SK-N-SH (cell line): ENCODE data around the gene UST. TPM values are rescaled to one million over a fixed set of nuclear protein-coding genes. Genes with fewer than 3 reads are reported as not detected.

ENCODE experiments used
- CTCF ChIA-PET: fragments of 300-600, 350-600 bp; formaldehyde crosslinking; extraction: SDS; loops from one replicate; lab custom pipeline; 2021; lab: Yijun Ruan, JAX
- POLR2A ChIA-PET: fragments of 350-600 bp; sonication (Branson Sonifier 250); formaldehyde crosslinking; extraction: SDS; loops from one replicate; lab custom pipeline; 2020; ENCODE audit warnings: antibody characterized with exemption, inconsistent platforms; lab: Yijun Ruan, JAX
- DNase-seq: peaks from one replicate; pipeline ENCODE4 v3.0.0; 2012
- H2AFZ ChIP-seq: fragments of 200-600 bp; sonication (generic); 2 replicates; pipeline ENCODE4 v1.8.1; 2016; ENCODE audit warnings: antibody characterized with exemption, mild to moderate bottlenecking, low read depth
- H3F3A ChIP-seq: fragments of 200-600 bp; sonication (generic); replicated peaks from 2 replicates; pipeline ENCODE3; 2016; ENCODE audit warnings: antibody characterized with exemption, mild to moderate bottlenecking; ENCODE audit not compliant: insufficient read depth
- H3K27ac ChIP-seq, 2 experiments: fragments of 200-500 bp in 1 of 2; fragments of 200-600 bp in 1 of 2; sonication (Bioruptor generic) in 1 of 2; sonication (generic), shearing (Covaris generic) in 1 of 2; 2 replicates each; pipeline versions ENCODE4 v1.5.1 to v1.6.1; 2014 to 2016; ENCODE audit warnings: low read depth in 2 of 2, inconsistent platforms in 1 of 2, low read length in 1 of 2, mild to moderate bottlenecking in 1 of 2, mixed read lengths in 1 of 2
- H3K27me3 ChIP-seq: fragments of 200-600 bp; sonication (generic), shearing (Covaris generic); 2 replicates; pipeline ENCODE4 v1.6.1; 2016; ENCODE audit warnings: mixed run types; ENCODE audit not compliant: insufficient read depth
- H3K36me3 ChIP-seq, 2 experiments: fragments of 200-500 bp in 1 of 2; fragments of 200-600 bp in 1 of 2; sonication (Bioruptor generic) in 1 of 2; sonication (generic) in 1 of 2; replicated peaks in 1 of 2; 2 replicates each; pipeline versions ENCODE3 to v1.5.1; 2014 to 2016; ENCODE audit warnings: low read length in 1 of 2, mild to moderate bottlenecking in 1 of 2; ENCODE audit not compliant: insufficient read depth in 2 of 2, control insufficient read depth in 1 of 2
- H3K4me1 ChIP-seq, 2 experiments: fragments of 200-500 bp in 1 of 2; fragments of 200-600 bp in 1 of 2; sonication (Bioruptor generic) in 1 of 2; sonication (generic), shearing (Covaris generic) in 1 of 2; 2 replicates each; pipeline versions ENCODE4 v1.5.1 to v1.6.1; 2014 to 2016; ENCODE audit warnings: low read depth in 1 of 2, low read length in 1 of 2, mixed run types in 1 of 2; ENCODE audit not compliant: insufficient read depth in 2 of 2, control insufficient read depth in 1 of 2
- H3K4me2 ChIP-seq: fragments of 200-600 bp; sonication (generic), shearing (Covaris generic); 2 replicates; pipeline ENCODE4 v1.6.1; 2017; ENCODE audit warnings: mixed run types
- H3K4me3 ChIP-seq, 2 experiments: fragments of 200-500 bp in 1 of 2; fragments of 200-600 bp in 1 of 2; sonication (Bioruptor generic) in 1 of 2; sonication (generic), shearing (Covaris generic) in 1 of 2; 2 replicates each; pipeline versions ENCODE4 v1.5.1 to v1.8.1; 2014 to 2016; ENCODE audit warnings: low read depth in 2 of 2, inconsistent platforms in 1 of 2, low read length in 1 of 2, mild to moderate bottlenecking in 1 of 2, mixed read lengths in 1 of 2, moderate library complexity in 1 of 2
- H3K79me2 ChIP-seq: fragments of 200-600 bp; sonication (generic); 2 replicates; pipeline ENCODE4 v1.8.1; 2017; ENCODE audit warnings: mild to moderate bottlenecking; ENCODE audit not compliant: insufficient read depth
- H3K9ac ChIP-seq: fragments of 200-600 bp; sonication (generic); 2 replicates; pipeline ENCODE4 v1.6.1; 2017; ENCODE audit warnings: mixed run types
- H3K9me2 ChIP-seq: fragments of 200-600 bp; sonication (generic); 2 replicates; pipeline ENCODE4 v1.6.1; 2017; ENCODE audit warnings: mixed run types
- H3K9me3 ChIP-seq: fragments of 200-600 bp; sonication (generic); 2 replicates; pipeline ENCODE4 v1.6.1; 2017; ENCODE audit warnings: mixed run types, mild to moderate bottlenecking, moderate library complexity
- H4K20me1 ChIP-seq: fragments of 200-600 bp; sonication (generic); 2 replicates; pipeline ENCODE4 v1.6.1; 2017; ENCODE audit warnings: mild to moderate bottlenecking, mixed run types; ENCODE audit not compliant: insufficient read depth
- CTCF ChIP-seq: fragments of 200-600 bp; sonication (generic); IDR thresholded peaks from 2 replicates; pipeline ENCODE4 v1.6.1; 2017; ENCODE audit warnings: antibody characterized with exemption, mild to moderate bottlenecking, moderate library complexity
- ELF1 ChIP-seq: IDR thresholded peaks from 2 replicates; pipeline ENCODE4 v1.4.0; 2012
- EP300 ChIP-seq, 2 experiments: IDR thresholded peaks; 2 replicates each; pipeline versions ENCODE4 v1.4.0 to v1.6.1; 2012; ENCODE audit warnings: borderline replicate concordance in 1 of 2, low read depth in 1 of 2, low read length in 1 of 2
- FOSL2 ChIP-seq: IDR thresholded peaks from 2 replicates; pipeline ENCODE4 v1.4.0; 2012; ENCODE audit warnings: low read depth, mild to moderate bottlenecking, moderate library complexity, borderline replicate concordance
- FOXJ3 ChIP-seq: sonication (generic); formaldehyde crosslinking; IDR thresholded peaks from 2 replicates; pipeline ENCODE4 v1.5.1; 2020; ENCODE audit warnings: mild to moderate bottlenecking, missing genetic modification reagents
- FOXM1 ChIP-seq: IDR thresholded peaks from 2 replicates; pipeline ENCODE4 v1.4.0; 2012; ENCODE audit warnings: low read depth, mild to moderate bottlenecking
- GABPA ChIP-seq: IDR thresholded peaks from 2 replicates; pipeline ENCODE4 v1.4.0; 2012; ENCODE audit warnings: low read depth, mild to moderate bottlenecking
- IRF3 ChIP-seq: fragments of 150-350 bp; IDR thresholded peaks from 2 replicates; pipeline ENCODE4 v1.6.1; 2016; ENCODE audit warnings: mild to moderate bottlenecking, low read depth, low read length
- RXRA ChIP-seq: IDR thresholded peaks from 2 replicates; pipeline ENCODE4 v1.4.0; 2012; ENCODE audit warnings: low read depth, mild to moderate bottlenecking, borderline replicate concordance
- SIN3A ChIP-seq: IDR thresholded peaks from 2 replicates; pipeline ENCODE4 v1.6.1; 2012; ENCODE audit warnings: low read depth, mild to moderate bottlenecking, low read length, moderate library complexity, borderline replicate concordance
- TAF1 ChIP-seq: IDR thresholded peaks from 2 replicates; pipeline ENCODE4 v1.6.1; 2012; ENCODE audit warnings: low read depth, mild to moderate bottlenecking, low read length, moderate library complexity, borderline replicate concordance
- USF1 ChIP-seq: IDR thresholded peaks from 2 replicates; pipeline ENCODE4 v1.4.0; 2012; ENCODE audit warnings: low read depth, borderline replicate concordance
- WGBS: methylation state at CpG from one replicate; pipeline ENCODE4 v1.1.6; 2017; ENCODE audit warnings: low lambda C conversion rate; 5-methylcytosine and 5-hydroxymethylcytosine counted together
- polyA plus RNA-seq, 3 experiments: library from polyadenylated mRNA; depleted of rRNA; stranded (reverse); fragments of >200 nt; gene quantifications; 2 replicates each; pipeline ENCODE4 v1.2.3, GENCODE V29; 2012
- TF ChIP-seq, protein P1 (sequence below): IDR thresholded peaks from 2 replicates; pipeline ENCODE4 v1.6.1; 2012; ENCODE audit warnings: mild to moderate bottlenecking, low read depth, low read length, moderate library complexity
- TF ChIP-seq, protein P2 (sequence below): IDR thresholded peaks from 2 replicates; pipeline ENCODE4 v1.4.0; 2012; ENCODE audit warnings: low read depth, borderline replicate concordance

The UST gene
- polyA plus RNA-seq, 1 of the 3 experiments (the other 2 are of a cell fraction), result 1.7 TPM

DNA sequence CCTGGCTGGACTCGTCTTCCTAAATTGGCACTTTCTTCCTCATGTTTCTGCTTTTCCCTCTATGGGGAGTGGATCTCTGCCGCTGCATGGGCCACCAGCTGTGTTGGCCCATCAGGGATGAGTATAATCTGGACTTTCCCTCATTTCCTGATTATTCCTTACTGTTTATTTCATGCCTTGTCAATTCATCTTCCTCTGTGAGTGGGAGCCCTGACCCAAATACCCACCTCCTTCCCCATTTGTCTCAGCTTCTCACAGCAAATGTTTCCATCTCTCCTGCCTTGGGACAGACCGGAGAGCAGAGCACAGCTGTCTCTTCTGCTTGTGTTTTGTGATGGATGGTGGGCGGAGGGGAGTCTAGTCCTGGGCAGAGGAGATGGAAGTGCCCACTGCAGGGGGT lies 212.7 kb downstream of the UST start:
- H3K4me3 ChIP-seq, result no peak overlapping the region
- H3K27me3 ChIP-seq, result no peaks in the 10 kb centered on the region
- H3K4me1 ChIP-seq, result no peaks in the 10 kb centered on the region
- H3K27ac ChIP-seq, result no peak overlapping the region
- ChIA-PET POLR2A (no interaction called here), CTCF (no interaction called here)
- H3K9me3 ChIP-seq, result no peaks in the 10 kb centered on the region
- H3K36me3 ChIP-seq, result no peaks in the 10 kb centered on the region
- no peak overlapping the region for H3K9ac ChIP-seq
- no peaks in the 10 kb centered on the region for H4K20me1 ChIP-seq
- H3K4me2 ChIP-seq, result no peak overlapping the region
- 57% methylated on average over 4 of the region's 4 CpGs for WGBS
- H2AFZ ChIP-seq, result no peak overlapping the region
- H3K79me2 ChIP-seq, result no peaks in the 10 kb centered on the region
- DNase-seq, result no peak
- H3F3A ChIP-seq, result no peaks in the 10 kb centered on the region
- H3K9me2 ChIP-seq, result no peaks in the 10 kb centered on the region
- TF ChIP-seq FOXM1, result no peak
- TF ChIP-seq FOXJ3 (CRISPR knock-in tag), result no peak
- TF ChIP-seq IRF3, result no peak
- TF ChIP-seq SIN3A, result no peak
- TF ChIP-seq, protein P1, sequence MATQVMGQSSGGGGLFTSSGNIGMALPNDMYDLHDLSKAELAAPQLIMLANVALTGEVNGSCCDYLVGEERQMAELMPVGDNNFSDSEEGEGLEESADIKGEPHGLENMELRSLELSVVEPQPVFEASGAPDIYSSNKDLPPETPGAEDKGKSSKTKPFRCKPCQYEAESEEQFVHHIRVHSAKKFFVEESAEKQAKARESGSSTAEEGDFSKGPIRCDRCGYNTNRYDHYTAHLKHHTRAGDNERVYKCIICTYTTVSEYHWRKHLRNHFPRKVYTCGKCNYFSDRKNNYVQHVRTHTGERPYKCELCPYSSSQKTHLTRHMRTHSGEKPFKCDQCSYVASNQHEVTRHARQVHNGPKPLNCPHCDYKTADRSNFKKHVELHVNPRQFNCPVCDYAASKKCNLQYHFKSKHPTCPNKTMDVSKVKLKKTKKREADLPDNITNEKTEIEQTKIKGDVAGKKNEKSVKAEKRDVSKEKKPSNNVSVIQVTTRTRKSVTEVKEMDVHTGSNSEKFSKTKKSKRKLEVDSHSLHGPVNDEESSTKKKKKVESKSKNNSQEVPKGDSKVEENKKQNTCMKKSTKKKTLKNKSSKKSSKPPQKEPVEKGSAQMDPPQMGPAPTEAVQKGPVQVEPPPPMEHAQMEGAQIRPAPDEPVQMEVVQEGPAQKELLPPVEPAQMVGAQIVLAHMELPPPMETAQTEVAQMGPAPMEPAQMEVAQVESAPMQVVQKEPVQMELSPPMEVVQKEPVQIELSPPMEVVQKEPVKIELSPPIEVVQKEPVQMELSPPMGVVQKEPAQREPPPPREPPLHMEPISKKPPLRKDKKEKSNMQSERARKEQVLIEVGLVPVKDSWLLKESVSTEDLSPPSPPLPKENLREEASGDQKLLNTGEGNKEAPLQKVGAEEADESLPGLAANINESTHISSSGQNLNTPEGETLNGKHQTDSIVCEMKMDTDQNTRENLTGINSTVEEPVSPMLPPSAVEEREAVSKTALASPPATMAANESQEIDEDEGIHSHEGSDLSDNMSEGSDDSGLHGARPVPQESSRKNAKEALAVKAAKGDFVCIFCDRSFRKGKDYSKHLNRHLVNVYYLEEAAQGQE, result no peak
- TF ChIP-seq TAF1, result no peak
- TF ChIP-seq, protein P2, sequence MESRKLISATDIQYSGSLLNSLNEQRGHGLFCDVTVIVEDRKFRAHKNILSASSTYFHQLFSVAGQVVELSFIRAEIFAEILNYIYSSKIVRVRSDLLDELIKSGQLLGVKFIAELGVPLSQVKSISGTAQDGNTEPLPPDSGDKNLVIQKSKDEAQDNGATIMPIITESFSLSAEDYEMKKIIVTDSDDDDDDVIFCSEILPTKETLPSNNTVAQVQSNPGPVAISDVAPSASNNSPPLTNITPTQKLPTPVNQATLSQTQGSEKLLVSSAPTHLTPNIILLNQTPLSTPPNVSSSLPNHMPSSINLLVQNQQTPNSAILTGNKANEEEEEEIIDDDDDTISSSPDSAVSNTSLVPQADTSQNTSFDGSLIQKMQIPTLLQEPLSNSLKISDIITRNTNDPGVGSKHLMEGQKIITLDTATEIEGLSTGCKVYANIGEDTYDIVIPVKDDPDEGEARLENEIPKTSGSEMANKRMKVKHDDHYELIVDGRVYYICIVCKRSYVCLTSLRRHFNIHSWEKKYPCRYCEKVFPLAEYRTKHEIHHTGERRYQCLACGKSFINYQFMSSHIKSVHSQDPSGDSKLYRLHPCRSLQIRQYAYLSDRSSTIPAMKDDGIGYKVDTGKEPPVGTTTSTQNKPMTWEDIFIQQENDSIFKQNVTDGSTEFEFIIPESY, result no peak
- no peak for TF ChIP-seq FOSL2
- no peak for TF ChIP-seq USF1
- no peak for TF ChIP-seq EP300 (IDR thresholded peaks at IDR 0.05; ENCODE audit: borderline replicate concordance in 1 of 2, low read depth in 1 of 2, low read length in 1 of 2)
- TF ChIP-seq CTCF, result no peak
- no peak for TF ChIP-seq RXRA
- no peak for TF ChIP-seq ELF1
- no peak for TF ChIP-seq GABPA
